Neuronal stem cell (in vitro differentiated cells): ENCODE data around the gene DSE.

Experiments used
- DNase-seq: peaks from one replicate; pipeline ENCODE4 v3.0.0-alpha.2; 2013; ENCODE audit warnings: low spot score
- H2AFZ ChIP-seq: one replicate; pipeline ENCODE4 v1.6.1; 2013; ENCODE audit warnings: mild to moderate bottlenecking, low read length, inconsistent platforms
- H2AK5ac ChIP-seq: 2 replicates; pipeline ENCODE4 v1.6.1; 2013; ENCODE audit warnings: low read depth, mild to moderate bottlenecking, inconsistent platforms, low read length, moderate library complexity, mixed read lengths
- H2BK120ac ChIP-seq: 2 replicates; pipeline ENCODE4 v1.6.1; 2013; ENCODE audit warnings: low read depth, mild to moderate bottlenecking, inconsistent platforms, low read length, moderate library complexity, mixed read lengths
- H2BK12ac ChIP-seq: one replicate; pipeline ENCODE4 v1.6.1; 2013; ENCODE audit warnings: low read length, inconsistent platforms
- H2BK15ac ChIP-seq: 2 replicates; pipeline ENCODE4 v1.6.1; 2013; ENCODE audit warnings: mild to moderate bottlenecking, low read length, inconsistent platforms, mixed read lengths
- H2BK5ac ChIP-seq: one replicate; pipeline ENCODE4 v1.6.1; 2013; ENCODE audit warnings: inconsistent platforms, mild to moderate bottlenecking, low read length, moderate library complexity
- H3K14ac ChIP-seq: one replicate; pipeline ENCODE4 v1.6.1; 2013; ENCODE audit warnings: low read length, inconsistent platforms
- H3K18ac ChIP-seq: 2 replicates; pipeline ENCODE4 v1.6.1; 2013; ENCODE audit warnings: low read length, inconsistent platforms
- H3K23ac ChIP-seq: 2 replicates; pipeline ENCODE4 v1.6.1; 2013; ENCODE audit warnings: low read depth, mild to moderate bottlenecking, mixed read lengths, low read length, inconsistent platforms; ENCODE audit not compliant: poor library complexity
- H3K27ac ChIP-seq: replicated peaks from 3 replicates; pipeline ENCODE4 v1.5.1; 2013; ENCODE audit warnings: low read length, inconsistent platforms
- H3K27me3 ChIP-seq, 3 experiments: 2 replicates each; pipeline ENCODE4 v1.6.1; 2013; ENCODE audit warnings: low read length in 3 of 3, mild to moderate bottlenecking in 2 of 3, inconsistent platforms in 1 of 3, low read depth in 1 of 3, mixed read lengths in 1 of 3, moderate library complexity in 1 of 3; ENCODE audit not compliant: control insufficient read depth in 3 of 3, insufficient read depth in 3 of 3
- H3K36me3 ChIP-seq, 2 donors: replicated peaks in 1 of 2; 2 replicates each; pipeline ENCODE4 v1.6.1; 2013; ENCODE audit warnings: low read length in 2 of 2; ENCODE audit not compliant: control insufficient read depth in 2 of 2, insufficient read depth in 2 of 2
- H3K4ac ChIP-seq: 2 replicates; pipeline ENCODE4 v1.6.1; 2013; ENCODE audit warnings: inconsistent platforms, mild to moderate bottlenecking, low read length, moderate library complexity
- H3K4me1 ChIP-seq, 2 donors: 1 replicate in 1 of 2; 2 replicates in 1 of 2; pipeline ENCODE4 v1.6.1; 2013; ENCODE audit warnings: low read length in 2 of 2, low read depth in 1 of 2; ENCODE audit not compliant: control insufficient read depth in 2 of 2, insufficient read depth in 1 of 2
- H3K4me2 ChIP-seq: one replicate; pipeline ENCODE4 v1.6.1; 2013; ENCODE audit warnings: mild to moderate bottlenecking, low read length, inconsistent platforms; ENCODE audit not compliant: insufficient read depth, poor library complexity, severe bottlenecking
- H3K4me3 ChIP-seq, 2 donors: 2 replicates each; pipeline ENCODE4 v1.5.1; 2013; ENCODE audit warnings: low read length in 2 of 2, mild to moderate bottlenecking in 2 of 2, inconsistent platforms in 1 of 2, moderate library complexity in 1 of 2
- H3K79me1 ChIP-seq: one replicate; pipeline ENCODE4 v1.6.1; 2013; ENCODE audit warnings: low read depth, mild to moderate bottlenecking, inconsistent platforms, low read length, moderate library complexity
- H3K9ac ChIP-seq: one replicate; pipeline ENCODE4 v1.6.1; 2013; ENCODE audit warnings: mild to moderate bottlenecking, low read depth, low read length, inconsistent platforms; ENCODE audit not compliant: poor library complexity
- H3K9me3 ChIP-seq, 2 donors: replicated peaks in 1 of 2; 2 replicates each; pipeline versions ENCODE3 to v1.6.1; 2013; ENCODE audit warnings: low read length in 2 of 2, mild to moderate bottlenecking in 2 of 2, inconsistent platforms in 1 of 2, low read depth in 1 of 2, mixed read lengths in 1 of 2, moderate library complexity in 1 of 2; ENCODE audit not compliant: control insufficient read depth in 2 of 2, insufficient read depth in 1 of 2
- H4K8ac ChIP-seq: one replicate; pipeline ENCODE4 v1.6.1; 2013; ENCODE audit warnings: low read depth, mild to moderate bottlenecking, inconsistent platforms, low read length, moderate library complexity
- H4K91ac ChIP-seq: one replicate; pipeline ENCODE4 v1.6.1; 2013; ENCODE audit warnings: low read length, low read depth, mild to moderate bottlenecking, inconsistent platforms; ENCODE audit not compliant: poor library complexity
- WGBS, 2 donors: extraction: QIAGEN DNeasy Blood & Tissue Kit; methylation state at CpG; one replicate each; pipeline ENCODE4 v1.1.7; 2013; ENCODE audit warnings: missing lambda C conversion rate in 2 of 2, mixed read lengths in 1 of 2; ENCODE audit not compliant: insufficient read length in 2 of 2, insufficient replicate concordance in 1 of 2; ENCODE audit errors: extremely low coverage in 2 of 2; 5-methylcytosine and 5-hydroxymethylcytosine counted together

DSE gene

GRCh38 chr6:116476002-116476678 is 105.4 kb downstream of the DSE start:
- no peak overlapping the region for H2AFZ ChIP-seq
- no peak overlapping the region for H4K8ac ChIP-seq
- H3K4ac ChIP-seq, result no peak overlapping the region
- no peaks in the 10 kb centered on the region for H3K27me3 ChIP-seq
- H3K23ac ChIP-seq, result no peak overlapping the region
- no peak overlapping the region for H3K4me3 ChIP-seq
- H3K18ac ChIP-seq, result no peak overlapping the region
- no peaks in the 10 kb centered on the region for H3K79me1 ChIP-seq
- no peak overlapping the region for H3K27ac ChIP-seq
- no peak overlapping the region for H3K14ac ChIP-seq
- H3K4me2 ChIP-seq, result no peak overlapping the region
- no peaks in the 10 kb centered on the region for H3K36me3 ChIP-seq
- no peak overlapping the region for H2BK120ac ChIP-seq
- H3K4me1 ChIP-seq, result no peaks in the 10 kb centered on the region
- DNase-seq, result no peak
- no peak overlapping the region for H2BK12ac ChIP-seq
- no peak overlapping the region for H4K91ac ChIP-seq
- no peak overlapping the region for H2BK15ac ChIP-seq
- WGBS, 2 donors, result no CpG with 5 or more reads among the region's 5 CpGs
- H3K9ac ChIP-seq, result no peak overlapping the region
- no peak overlapping the region for H2BK5ac ChIP-seq
- no peaks in the 10 kb centered on the region for H3K9me3 ChIP-seq
- H2AK5ac ChIP-seq, result no peak overlapping the region

- no peaks in the 10 kb centered on the region for H3K79me1 ChIP-seq
- H3K4ac ChIP-seq, result no peak overlapping the region
- H3K14ac ChIP-seq, result no peak overlapping the region
- no peaks in the 10 kb centered on the region for H3K36me3 ChIP-seq
- no peak overlapping the region for H3K18ac ChIP-seq
- no peak overlapping the region for H4K91ac ChIP-seq
- no peak overlapping the region for H2BK120ac ChIP-seq
- no CpG with 5 or more reads among the region's 1 CpG for WGBS, 2 donors
- peaks cover 1 to 2% of the 10 kb centered on the region in 2 donors for H3K4me1 ChIP-seq
- no peak overlapping the region for H3K23ac ChIP-seq
- H3K9me3 ChIP-seq, result no peaks in the 10 kb centered on the region
- no peaks in the 10 kb centered on the region for H3K27me3 ChIP-seq
- H3K9ac ChIP-seq, result no peak overlapping the region
- no peak overlapping the region for H2AFZ ChIP-seq
- H3K27ac ChIP-seq, result no peak overlapping the region
- H4K8ac ChIP-seq, result no peak overlapping the region
- no peak overlapping the region for H2BK15ac ChIP-seq
- no peak overlapping the region for H2AK5ac ChIP-seq
- no peak overlapping the region for H2BK12ac ChIP-seq
- H3K4me2 ChIP-seq, result no peak overlapping the region
- DNase-seq, result no peak
- no peak overlapping the region for H2BK5ac ChIP-seq
- H3K4me3 ChIP-seq, result no peak overlapping the region
These were observed 112.0 kb downstream of the DSE start for GRCh38 chr6:116482780-116483179.

- no peak overlapping the region for H3K9ac ChIP-seq
- H3K4me1 ChIP-seq, result peaks cover 1 to 2% of the 10 kb centered on the region in 2 donors
- no peak overlapping the region for H3K23ac ChIP-seq
- H3K27ac ChIP-seq, result no peak overlapping the region
- H2BK5ac ChIP-seq, result no peak overlapping the region
- H3K14ac ChIP-seq, result no peak overlapping the region
- H3K4ac ChIP-seq, result no peak overlapping the region
- no peak for DNase-seq
- H2AFZ ChIP-seq, result no peak overlapping the region
- WGBS, 2 donors, result no CpG with 5 or more reads among the region's 2 CpGs
- H2BK120ac ChIP-seq, result no peak overlapping the region
- no peak overlapping the region for H2BK15ac ChIP-seq
- no peak overlapping the region for H3K18ac ChIP-seq
- no peak overlapping the region for H2AK5ac ChIP-seq
- H4K91ac ChIP-seq, result no peak overlapping the region
- H2BK12ac ChIP-seq, result no peak overlapping the region
- no peaks in the 10 kb centered on the region for H3K9me3 ChIP-seq
- H3K4me3 ChIP-seq, result no peak overlapping the region
- no peaks in the 10 kb centered on the region for H3K27me3 ChIP-seq
- H3K4me2 ChIP-seq, result no peak overlapping the region
- no peak overlapping the region for H4K8ac ChIP-seq
- H3K36me3 ChIP-seq, result no peaks in the 10 kb centered on the region
- no peaks in the 10 kb centered on the region for H3K79me1 ChIP-seq
These were observed 112.9 kb downstream of the DSE start for GRCh38 chr6:116483616-116484015.

GRCh38 chr6:116485559-116486184 is 114.9 kb downstream of the DSE start:
- Histone ChIP-seq H2AFZ (no peak overlapping the region), H3K18ac (no peak overlapping the region), H3K27ac (no peak overlapping the region), H3K4me2 (no peak overlapping the region), H4K8ac (no peak overlapping the region), H3K36me3 (no peaks in the 10 kb centered on the region), H2BK120ac (no peak overlapping the region), H2BK5ac (no peak overlapping the region), H3K4me1 (peaks cover 1 to 2% of the 10 kb centered on the region in 2 donors), H3K23ac (no peak overlapping the region), H3K14ac (no peak overlapping the region), H3K4me3 (no peak overlapping the region), H3K9ac (no peak overlapping the region), H2BK15ac (no peak overlapping the region), H3K27me3 (no peaks in the 10 kb centered on the region), H3K9me3 (no peaks in the 10 kb centered on the region), H2AK5ac (no peak overlapping the region), H3K79me1 (no peaks in the 10 kb centered on the region), H2BK12ac (no peak overlapping the region), H4K91ac (no peak overlapping the region), H3K4ac (no peak overlapping the region)
- DNase-seq, result no peak
- no CpG with 5 or more reads among the region's 5 CpGs for whole genome bisulfite sequencing, 2 donors
